ENCODE results near the gene MEOX2.

MEOX2 gene

DNA sequence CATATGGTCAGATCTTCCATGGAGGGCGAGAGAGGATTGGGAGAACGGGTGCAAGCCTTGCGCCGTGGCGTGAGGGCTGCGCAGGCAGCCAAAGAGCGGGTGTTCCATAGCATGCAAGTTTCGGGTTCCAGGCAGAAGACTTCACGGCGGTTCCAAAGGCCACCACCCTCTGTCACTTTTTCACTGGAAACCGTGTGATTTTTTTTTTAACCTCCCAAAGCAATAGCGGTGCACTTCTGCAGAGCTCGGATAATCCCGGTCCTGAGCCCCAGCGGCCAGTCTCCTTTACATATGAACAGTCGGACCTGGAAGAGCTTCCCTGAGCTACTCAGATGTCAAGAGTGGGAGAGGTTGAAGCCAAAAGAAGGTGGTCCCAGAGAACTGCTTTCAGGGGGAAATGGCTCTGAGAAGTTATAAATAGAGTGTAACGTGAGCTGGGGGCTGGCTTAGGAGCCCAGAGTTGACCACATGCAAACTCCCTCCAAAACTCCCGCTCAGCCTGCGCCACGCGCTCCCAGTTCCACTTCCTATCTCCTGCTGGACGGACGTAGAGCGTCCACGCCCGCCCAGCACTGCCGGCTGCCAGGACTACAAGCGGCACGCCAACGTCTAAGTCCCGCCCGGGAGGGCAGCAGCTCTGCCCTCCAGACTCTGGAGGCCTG lies at the start of gene MEOX2:
TSS of gene MEOX2 (minus strand) at position 389 of the 662 bp plus-strand sequence. CDS start at position 108, 281 bp downstream.
- DNase-seq (ENCODE audit: low read depth) = no peak

DNA sequence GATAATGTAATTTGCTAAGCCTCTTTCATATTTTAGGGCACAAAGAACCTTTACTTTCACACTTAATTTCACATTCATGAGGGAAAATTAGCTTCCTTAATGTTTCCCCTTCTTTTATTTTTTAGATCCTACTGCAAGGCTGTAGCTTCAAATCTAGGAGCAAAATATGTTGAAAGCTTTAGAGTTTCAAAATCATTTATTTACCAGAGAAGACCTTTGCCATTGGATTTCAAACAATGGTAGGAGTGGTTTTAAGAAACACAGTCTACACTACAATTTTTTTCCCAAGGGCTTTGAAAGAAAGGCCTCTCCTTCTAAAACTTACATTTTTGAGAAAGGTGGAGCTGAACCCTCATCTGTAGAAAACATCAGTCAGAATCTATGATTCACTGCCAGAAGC lies 43.3 kb upstream of the MEOX2 start:
- no peak for DNase-seq (ENCODE audit: low read depth)

DNA sequence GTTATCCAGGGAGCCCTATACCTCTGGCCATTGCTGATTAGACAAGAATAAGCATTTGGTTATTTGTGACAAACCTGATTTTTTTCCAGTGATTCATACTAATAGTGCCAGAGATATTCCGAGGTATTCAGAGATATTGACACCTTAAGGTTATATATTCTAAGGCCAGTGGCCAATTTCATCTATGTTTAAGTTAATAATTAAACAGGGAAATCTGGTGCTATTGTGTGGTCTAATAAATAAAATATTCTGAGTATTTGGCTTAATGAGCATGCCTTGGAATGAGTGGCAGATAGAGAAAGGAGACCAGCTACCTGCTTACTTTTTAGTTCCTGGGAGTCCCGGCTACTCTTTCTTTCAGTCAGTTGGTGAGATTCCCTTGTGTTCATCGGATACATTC lies 38.6 kb upstream of the MEOX2 start:
- DNase-seq (ENCODE audit: low read depth) = no peak

DNA sequence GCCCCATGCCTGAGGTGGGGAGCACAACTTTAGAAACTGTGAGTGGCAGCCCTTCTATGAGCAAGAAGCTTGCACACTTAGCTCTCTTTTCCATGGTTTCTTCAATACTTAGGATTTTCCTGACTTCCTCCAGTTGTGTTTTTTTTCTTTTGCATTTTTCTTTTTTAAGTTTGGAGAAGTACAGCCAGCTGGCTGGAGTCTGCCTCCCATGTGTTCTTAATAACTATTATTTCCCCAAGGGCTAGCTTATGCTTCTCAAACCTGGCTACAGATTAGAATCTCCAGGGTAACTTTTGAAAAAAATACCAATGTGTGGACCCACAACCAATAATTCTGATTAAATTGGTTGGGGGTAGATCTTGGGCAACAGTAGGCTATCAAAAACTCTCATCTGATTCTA lies 37.4 kb upstream of the MEOX2 start:
- no peak for DNase-seq (ENCODE audit: low read depth)

DNA sequence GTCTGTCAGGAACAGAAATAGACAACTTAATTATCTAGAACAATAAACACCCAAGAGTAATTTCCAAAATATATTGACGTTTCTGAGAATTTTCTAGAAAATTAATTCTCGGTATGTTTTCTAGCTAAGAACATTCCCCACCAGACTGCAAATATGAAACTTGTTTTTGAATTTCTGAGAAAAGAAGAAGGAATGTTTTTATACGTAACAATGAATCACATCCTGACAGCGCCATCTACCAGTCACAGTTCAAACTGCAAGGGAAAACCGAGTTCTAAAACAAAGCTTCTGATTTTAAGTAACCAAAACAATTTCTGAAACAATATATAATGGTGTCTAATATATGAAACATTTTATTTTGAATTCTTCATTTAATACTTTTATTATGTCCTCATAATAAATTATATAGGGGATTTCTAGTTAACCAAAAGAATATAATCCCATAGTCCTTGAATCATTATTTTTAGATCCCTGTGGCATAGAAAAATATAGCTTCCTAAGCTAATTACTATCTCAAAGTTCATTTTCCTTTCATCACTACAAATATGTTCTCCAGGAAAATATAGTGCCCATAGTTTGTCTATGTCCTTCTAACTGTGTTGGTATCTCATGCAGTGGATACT lies 34.5 kb upstream of the MEOX2 start:
- no peak for DNase-seq (ENCODE audit: low read depth)

DNA sequence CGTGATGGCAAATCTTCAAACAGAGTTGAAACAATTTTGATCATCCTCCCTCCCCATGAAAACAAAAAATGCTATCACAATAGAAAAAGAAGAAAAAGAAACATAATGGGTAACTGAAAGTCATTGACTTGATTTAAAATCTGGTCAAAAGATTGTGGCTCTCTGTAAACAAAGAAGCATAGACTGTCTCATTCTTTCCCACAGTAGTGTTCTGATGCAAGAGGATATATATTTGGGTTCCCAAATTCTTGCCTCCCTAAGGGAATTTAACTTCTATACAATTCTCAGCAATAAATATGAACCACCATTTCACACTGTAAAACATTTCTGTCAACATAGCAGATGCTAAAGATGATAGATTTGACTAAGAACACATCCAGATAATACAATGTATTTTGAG lies 32.8 kb upstream of the MEOX2 start:
- DNase-seq (ENCODE audit: low read depth) = no peak

DNA sequence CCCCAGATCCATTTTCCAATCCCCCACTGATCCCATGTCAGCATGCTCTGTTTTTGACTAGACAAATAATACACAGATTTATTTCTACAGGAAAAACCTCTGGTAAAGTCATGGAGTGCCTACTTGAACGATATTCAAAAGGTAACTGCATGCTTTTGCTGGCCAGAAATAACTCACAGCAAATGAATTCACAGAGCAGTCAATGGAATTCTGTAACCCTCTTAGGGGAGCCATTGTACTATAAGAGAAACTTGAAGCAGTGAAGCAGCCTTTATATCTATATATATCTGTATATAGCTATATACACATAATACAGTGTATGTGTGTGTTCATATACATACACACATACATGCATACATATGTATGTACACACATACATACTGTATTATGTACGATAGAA lies 29.0 kb upstream of the MEOX2 start:
- no peak for DNase-seq (ENCODE audit: low read depth)

DNA sequence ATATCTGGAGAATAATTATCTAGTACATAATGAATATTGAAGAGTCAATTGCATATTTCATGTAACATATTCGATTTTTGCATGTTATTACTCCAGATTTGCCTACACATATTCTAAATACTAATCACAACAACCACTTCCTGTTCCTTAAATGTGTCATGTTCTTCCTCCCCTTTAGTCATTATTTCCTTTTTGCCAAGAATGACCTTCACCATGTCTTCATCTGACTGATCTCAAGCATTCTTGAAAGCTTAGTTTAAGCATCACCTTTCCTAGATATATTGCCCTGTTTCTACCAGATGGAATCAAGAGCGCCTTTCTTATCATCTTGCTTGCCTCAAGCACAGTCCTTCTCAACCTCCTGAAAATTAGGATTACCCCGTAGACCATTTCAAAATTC lies 23.5 kb upstream of the MEOX2 start:
- DNase-seq (ENCODE audit: low read depth) = no peak

DNA sequence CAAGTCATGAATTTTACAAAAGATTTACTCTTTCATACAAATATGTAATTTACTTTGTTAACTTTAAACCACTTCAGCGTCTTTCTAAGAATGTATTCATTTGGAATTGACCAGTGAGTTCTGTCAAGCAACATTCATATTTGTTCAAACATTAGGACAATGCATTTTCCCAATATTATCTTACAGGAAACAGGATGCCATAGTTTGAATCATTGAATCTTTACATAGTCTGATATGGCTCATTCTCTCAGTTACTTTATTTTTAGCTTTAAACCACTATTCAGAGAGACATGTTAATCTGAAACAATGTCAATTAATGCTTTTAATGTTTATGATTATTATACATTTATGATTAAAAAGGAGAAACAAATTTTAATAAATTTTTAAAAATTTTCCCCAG lies 21.1 kb upstream of the MEOX2 start:
- DNase-seq (ENCODE audit: low read depth) = no peak

DNA sequence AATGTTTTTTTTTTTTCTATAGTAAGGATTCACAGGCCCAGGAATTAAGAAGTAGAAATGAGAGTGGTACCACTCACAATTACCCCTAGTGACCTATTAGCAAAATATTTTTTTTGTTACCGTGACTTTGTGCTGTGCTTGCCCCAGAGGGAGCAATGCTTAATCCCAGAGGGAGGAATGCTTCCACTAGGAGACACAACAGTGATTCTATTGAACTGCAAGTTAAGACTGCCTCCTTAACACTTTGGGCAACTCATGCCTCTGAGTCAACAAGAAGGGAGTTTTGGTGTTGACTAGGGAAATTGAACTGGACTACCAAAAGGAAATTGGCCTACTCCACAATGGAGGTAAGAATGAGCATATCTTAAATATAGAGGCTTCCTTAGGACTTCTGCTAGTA lies 17.2 kb upstream of the MEOX2 start:
- no peak for DNase-seq (ENCODE audit: low read depth)

DNA sequence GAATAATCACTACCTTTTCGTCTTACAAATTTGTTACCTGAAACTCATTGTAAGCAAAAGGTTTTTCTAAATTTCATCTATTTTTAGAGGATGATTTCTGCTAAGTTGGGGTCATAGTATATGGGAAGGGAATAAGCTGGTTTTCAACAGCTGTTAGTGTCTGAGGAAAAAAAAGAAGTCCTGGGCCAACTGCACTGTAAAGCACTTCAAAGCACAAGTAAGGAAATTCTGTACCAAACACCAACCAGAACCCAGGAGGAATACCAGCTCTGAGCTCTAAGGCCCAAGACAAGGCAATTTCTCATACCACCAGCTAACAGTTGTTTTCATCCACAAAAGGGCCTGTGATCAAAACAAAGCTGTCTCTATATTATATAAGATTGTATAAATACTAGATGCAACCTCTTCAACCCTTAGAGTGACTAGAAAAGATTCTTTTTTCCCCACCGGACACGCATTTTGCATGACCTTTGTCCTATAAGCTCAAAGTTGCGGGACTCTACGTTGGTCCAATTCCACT lies 6.1 kb upstream of the MEOX2 start:
- DNase-seq (ENCODE audit: low read depth) = no peak

DNA sequence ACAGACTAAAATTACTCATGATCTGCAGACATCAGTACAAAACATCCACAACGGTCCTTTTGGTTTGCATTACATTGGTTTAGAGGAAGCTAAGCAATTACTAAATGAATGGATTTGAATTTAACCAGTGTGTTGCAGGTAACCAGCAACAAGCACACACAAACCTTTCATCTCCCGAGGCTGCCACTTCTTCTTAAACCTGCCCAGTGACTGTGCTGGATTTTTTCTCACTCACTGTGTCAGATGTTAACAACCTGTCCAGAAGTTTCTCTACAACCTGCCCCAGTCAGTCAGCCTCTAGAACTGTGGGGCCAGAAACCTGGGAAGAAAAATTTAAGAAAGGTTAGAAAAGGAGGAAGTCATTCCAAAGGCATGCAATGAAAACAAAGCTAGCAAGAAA lies 2.4 kb upstream of the MEOX2 start:
- DNase-seq (ENCODE audit: low read depth) = no peak

DNA sequence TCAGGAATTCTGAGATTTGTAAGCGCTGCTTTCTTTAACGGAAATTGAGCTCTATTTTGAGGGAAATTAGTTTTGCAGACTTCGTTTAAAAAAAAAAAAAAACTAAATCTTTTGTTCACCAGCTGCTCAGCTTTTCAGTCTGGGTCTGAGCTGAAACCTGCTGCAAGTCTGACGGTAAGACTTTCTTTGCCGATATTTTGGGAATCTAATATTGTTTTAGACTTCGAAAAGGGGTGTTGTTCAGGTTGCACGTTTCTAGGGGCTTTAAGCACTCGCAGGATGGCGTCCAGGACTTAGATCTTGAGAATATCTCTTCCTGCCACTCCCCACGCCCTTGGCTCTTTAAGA lies 1.8 kb upstream of the MEOX2 start:
- DNase-seq (ENCODE audit: low read depth) = no peak

DNA sequence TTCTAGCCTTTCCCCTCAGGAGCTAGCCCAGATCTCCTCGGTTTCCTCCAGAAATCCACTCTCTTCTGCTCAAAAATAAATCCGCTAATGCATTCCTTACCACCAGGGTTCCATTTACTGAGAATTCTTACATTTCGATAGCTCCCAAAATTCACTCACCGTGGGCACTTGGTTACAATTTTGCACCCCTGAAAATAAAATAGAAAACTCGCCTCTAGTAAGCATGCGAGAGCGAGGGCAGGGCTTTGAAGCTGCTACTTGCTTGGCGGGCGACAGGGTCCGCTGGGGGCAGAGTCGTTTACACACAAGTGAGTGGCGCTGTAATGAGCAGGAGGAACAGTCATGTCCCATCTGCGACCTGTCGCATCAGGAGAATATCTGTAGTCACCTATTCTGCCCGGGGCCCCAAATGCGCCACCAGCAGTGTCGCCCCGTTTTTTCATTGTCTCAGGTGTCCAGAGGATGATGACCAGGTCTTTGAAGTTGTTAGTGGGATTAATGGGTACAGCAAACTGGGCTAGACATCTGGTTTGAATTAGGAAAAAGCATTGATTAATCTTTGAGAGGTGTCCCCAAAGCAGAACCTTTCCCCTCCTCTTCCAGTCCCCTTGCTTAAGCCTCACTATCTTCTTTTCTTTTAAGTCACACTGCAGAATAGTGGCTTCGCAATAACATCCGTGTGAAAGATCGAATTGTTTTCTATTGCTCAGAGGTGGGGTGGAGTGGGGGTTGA lies 1.2 kb upstream of the MEOX2 start:
- DNase-seq (ENCODE audit: low read depth) = no peak

DNA sequence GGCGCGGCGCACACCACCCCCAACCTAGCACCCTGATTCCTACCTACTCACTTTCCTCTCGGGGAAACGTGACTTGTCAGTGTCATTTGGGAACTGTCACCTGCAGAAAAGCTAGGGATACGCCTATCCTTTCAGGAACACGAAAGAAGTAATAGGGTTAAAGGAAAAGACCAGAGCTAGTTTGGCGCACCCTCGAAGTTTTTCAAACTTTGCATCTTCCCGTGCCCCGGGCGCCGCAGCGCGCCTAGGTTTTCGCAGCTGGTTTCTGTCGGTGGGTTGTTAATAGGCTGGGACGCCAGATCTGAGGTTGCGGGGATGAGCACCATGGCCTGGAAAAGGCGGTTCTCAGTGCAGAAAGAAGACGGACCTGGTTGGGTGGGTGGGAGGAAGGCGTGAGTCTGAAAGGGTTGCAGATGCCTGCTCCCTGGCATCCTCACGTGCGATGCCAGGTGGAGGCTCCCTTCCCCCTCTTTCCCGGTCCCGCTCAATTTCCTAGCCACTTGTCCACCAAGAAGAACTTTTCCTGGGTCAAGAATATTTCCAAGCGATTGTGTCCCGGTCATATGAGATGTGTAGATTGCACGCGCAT lies 568 bp upstream of the MEOX2 start:
- DNase-seq (ENCODE audit: low read depth) = no peak

DNA sequence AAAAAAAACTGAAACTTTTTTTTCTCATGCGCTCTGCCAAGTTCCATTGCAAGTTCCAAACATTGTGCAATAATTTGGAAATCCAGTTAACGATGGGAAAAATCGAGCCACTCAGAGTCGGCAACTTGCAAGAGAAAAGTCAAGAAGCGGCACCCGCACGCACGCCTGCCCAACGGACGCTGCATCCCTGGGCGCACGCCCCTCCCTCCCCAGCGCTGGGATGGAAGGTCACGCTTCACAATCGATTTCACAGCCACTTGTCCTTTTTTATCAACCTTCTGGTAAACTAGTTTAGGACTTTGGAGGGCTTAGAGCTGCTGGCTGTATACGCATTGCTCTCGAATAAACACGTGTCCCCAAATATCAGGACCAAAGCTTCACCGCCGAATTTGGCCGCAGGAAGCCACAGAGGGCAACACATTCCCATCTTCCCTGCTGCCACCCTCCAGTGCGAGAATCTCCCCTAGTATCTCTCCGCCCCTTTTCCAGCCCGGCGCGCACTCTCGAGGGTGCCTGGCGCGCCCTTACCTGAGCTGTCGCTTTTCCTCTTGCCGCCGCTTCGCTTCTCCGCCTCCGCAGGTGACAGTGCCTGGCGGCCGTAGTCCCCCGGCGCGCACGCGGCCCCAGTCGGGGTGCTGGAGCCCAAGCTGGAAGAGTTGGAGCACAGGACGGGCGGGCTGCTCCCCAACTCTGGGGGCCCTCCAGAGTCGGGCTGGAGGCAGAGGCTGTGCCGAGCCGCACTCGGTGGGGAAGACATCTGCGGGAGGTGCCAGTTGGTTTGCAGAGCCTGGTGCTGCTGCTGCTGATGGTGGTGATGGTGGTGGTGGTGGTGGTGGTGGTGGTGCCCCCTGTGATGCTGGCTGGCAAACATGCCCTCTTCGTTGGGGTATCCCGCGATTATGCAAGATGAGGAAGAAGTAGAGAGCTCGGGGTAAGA lies 857 bp downstream of the MEOX2 start:
- no peak for DNase-seq (ENCODE audit: low read depth)

DNA sequence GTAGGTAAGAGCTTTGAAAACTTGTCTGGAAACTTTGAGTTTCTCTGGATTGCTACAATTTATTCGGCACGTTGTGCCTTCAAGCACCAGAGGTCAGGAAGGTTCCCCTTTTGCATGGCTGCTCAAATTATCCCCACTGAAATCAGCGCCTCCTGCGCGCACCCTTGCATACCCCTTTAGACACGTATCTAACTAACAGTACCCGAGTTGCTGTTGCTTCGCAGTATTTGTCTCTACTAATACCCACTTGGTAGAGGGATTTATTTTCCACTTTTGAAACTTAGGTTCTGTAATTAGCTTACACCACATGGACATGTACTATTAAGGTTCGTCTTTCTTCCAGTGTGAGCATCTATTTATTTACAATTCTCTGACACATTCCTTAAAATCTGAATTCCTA lies 1.6 kb downstream of the MEOX2 start:
- no peak for DNase-seq (ENCODE audit: low read depth)

DNA sequence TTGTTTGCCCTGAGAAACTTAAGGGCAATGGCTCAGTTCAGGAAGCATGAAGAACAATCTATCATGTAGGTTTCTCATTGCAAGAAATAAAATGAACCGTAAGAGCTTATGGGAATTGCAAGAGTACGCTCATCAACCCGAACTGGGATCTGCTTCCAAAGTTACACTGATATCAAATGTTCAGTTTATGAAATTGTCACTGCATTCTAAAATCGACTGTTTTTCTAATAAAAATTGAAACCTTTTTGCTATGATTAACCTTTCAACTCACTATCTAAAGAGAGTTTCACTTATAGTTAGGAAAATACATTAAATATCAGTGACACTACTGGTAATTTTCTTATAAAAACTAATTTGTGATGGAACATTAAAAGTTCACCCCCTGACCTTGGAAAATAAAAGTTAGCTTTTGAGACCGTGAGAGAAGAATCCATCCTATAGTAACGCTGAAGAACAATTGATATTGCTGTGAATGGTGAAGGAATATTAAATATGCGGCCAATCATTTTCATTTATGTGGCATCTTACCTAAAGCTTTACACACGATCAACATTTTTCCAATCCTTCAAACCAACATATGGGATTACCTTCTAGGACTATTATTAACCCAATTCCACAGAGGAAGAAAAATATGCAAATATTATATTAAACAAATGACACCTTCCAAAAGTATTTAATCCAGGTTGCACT lies 2.2 kb downstream of the MEOX2 start:
- no peak for DNase-seq (ENCODE audit: low read depth)

DNA sequence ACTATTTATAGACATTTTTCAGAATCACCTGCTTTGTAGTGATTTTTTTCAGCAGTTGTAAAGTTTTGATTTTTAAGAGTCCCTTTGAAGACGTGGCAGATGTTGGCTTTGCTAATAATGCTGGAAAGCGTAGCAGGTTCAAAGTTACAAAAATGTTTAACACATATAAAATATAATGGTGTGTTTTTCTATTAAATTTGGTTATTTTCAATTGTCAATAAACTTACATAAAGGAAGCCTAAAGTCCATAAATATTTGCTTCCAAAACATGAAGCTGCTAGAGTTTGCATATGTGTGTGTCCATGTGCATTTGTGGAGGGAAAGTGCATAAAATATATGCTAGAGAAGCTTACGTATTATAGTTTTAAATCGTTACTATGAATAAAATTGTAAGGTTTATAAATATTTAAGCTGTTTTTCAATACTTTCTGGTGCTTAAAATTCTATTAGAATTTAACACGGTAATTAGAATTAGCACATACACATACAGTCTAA lies 3.7 kb downstream of the MEOX2 start:
- DNase-seq (ENCODE audit: low read depth) = no peak

DNA sequence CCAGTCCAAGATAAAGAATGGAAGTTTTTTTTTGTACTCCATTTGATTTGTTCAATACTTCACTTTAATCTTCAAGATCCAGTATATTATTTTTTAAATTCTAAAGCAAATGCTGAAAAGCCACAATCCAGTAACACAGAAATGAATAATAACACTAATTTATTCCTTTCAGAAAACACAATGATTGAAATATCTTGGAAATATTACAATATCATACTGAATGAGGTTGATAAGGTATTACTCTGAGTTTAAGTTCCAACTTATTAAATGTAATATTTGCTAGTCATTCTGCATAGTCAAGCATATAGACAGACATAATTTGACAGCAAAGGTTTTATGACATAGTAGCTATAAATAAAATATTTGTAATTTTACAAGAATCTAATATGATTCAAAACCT lies 4.4 kb downstream of the MEOX2 start:
- DNase-seq (ENCODE audit: low read depth) = no peak

DNA sequence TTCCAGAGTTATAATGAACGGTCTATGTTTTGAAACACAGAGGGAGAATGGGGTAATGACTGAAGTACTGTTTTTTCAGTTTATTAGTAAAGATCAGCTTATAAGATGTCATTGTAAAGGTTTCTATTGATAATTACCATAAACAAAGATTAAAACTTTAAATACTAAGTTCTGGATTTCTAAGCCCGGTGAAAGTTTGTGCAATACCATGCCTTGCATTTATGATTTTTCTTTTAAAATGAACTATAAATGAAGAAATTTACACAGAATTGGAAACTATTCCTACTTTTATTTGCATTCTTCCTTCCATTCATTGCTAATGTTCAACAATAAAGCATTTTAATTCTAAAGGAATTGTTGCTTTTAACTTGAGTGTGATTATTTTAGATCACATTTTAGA lies 4.9 kb downstream of the MEOX2 start:
- no peak for DNase-seq (ENCODE audit: low read depth)

Data from T-helper 22 cell (primary cell).